AG09319 (cell line): ENCODE measurements around the gene PRAME.

Experiments used
- DNase-seq: peaks from one replicate; pipeline ENCODE4 v3.0.0-alpha.2; 2010; ENCODE audit warnings: low read depth; ENCODE audit errors: extremely low read depth
- TF ChIP-seq, protein P1 (sequence below): IDR thresholded peaks from 2 replicates; pipeline ENCODE4 v1.5.1; 2011; ENCODE audit warnings: low read depth, mild to moderate bottlenecking, inconsistent platforms, low read length, moderate library complexity

Gene PRAME

DNA sequence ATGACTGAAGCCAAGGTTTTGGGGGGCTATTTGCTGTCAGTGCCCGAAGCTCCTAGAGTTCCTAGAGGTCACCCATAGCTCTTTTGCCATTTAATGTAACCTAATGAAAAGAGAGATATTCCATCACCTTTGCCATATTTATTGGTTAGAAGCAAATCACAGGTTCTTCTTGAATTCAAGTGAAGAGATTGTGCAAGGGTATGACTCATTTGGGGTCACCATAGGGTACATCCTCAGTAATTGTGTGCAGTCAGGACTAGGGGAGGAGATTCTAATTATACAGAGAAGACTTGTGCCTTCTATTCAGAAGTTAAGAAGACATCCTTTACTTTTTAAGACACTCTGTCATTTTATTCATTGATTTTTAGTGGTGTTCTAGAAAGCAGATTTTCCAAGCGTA is 6.9 kb upstream of the PRAME start:
- no peak for DNase-seq
- TF ChIP-seq, protein P1, sequence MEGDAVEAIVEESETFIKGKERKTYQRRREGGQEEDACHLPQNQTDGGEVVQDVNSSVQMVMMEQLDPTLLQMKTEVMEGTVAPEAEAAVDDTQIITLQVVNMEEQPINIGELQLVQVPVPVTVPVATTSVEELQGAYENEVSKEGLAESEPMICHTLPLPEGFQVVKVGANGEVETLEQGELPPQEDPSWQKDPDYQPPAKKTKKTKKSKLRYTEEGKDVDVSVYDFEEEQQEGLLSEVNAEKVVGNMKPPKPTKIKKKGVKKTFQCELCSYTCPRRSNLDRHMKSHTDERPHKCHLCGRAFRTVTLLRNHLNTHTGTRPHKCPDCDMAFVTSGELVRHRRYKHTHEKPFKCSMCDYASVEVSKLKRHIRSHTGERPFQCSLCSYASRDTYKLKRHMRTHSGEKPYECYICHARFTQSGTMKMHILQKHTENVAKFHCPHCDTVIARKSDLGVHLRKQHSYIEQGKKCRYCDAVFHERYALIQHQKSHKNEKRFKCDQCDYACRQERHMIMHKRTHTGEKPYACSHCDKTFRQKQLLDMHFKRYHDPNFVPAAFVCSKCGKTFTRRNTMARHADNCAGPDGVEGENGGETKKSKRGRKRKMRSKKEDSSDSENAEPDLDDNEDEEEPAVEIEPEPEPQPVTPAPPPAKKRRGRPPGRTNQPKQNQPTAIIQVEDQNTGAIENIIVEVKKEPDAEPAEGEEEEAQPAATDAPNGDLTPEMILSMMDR: no peak

DNA sequence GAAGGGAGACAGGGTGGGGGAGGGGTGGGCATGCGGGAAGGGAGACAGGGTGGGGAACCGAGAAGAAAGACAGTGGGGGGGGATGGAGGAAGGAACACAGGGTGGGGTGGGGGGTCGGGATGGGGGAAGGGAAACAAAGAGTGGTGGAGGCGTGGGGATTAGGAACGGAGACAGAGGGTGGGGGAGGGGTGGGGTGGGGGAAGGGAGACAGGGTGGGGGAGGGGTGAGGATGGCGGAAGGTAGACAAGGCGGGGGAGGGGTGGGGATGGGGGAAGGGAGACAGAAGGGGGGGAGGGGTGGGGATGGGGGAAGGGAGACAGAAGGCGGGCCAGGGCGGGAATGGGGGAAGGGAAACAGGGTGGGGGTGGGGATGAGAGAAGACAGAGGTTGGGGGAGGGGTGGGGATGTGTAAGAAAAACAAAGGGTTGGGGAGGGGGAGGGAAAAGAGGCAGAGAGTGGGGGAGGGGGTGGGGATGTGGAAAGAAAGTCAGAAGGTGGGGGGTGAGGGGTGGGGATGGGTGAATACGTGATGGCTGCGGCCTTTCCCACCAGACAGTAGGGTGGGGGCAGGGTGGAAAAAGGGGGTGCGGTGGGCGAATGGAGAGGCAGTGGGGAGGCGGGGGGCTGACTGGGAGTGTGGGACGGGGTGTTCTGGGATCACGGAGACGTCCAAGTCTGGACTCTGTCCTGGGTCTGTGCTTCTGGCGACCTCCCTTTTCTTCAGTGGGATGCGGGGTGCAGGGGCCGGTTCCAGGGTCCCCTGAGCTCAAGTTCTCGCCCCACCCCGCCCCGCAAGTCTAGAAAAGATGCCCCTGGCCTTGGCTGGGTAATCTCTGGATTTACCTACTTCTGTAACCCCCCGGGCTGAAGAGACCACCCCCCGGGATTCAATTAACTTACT is 744 bp downstream of the PRAME start:
- TF ChIP-seq, protein P1: no peak
- no peak for DNase-seq

DNA sequence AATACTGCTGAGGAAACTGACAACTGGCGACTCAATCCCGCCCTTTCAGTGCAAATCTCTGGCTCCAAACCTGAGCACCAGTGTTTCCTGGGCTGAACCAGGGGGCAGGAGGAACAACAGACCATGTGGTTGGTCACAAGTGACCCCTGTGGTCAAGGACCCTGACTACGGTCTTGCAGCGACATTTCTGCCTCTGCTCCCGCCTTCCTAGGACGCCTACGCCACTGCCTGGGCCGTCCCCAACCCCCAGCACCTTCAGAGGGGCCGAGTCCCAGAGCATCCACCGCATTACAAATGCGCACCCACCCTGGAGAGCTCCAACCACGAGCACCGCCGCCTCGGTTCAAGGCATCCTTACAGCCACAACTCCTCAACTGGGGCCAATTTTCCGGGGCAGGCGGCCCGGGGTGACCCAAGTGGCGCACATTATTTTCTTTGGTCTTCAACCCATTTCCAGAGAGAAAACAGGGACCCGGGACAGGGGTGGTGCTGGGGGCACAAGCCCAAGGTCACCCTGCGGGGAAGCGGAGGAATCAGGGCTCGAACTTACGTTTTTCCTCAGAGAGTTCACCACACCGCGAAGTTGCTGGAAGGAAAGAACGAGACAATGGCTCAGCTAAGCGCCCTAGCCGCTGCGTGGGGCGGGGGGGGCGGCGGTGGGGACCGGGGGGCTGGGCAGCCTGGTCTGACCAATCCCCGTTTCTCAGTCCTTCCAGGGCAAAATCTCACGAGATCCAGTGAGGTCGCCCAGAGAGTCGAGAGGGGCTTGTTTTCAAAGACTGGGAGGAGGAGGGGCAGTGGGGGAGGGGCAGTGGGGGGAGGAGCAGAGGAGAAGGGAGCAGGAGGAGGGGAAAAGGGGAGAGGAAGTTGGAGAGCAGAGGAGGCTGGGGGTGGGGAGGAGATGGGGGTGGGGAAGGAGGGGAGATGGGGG is 1.8 kb downstream of the PRAME start:
- TF ChIP-seq, protein P1: no peak
- DNase-seq: no peak

DNA sequence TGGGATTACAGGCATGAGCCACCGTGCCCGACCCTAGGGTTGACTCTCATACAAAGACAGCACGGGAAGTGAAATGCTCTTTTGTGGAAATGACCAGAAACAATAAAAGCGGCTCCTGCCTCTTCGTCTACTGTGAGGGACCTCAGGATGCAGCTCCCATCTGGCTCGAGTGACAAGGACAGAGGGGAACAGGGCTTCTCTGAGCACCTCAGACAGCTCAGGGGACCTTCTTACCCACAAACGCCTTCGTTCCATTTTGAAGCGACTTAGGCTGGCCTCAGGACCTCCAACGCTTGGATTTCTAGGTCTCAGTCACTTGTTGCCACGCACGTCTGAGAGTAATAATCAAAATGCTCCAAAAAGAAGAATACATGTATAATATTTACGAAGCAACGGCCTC is 2.5 kb downstream of the PRAME start:
- no peak for DNase-seq
- TF ChIP-seq, protein P1: no peak

DNA sequence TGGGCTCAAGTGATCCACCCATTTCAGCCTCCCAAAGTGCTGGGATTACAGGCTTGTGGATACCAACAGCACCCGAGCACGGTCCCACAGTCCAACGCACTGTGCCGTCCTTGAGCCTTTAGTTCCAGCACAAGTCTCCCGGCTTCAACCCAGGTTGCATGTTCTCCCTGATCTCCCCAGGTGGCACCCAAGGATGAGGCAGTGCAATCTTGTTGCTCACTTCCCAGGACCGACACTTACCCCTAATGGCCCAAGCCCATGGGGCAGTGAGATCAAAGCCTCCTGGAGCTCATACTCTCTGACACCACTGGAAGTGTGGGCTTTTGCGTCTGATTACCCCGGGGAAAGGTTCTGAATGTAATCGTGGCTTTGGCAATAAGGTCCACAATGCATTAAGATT is 3.5 kb downstream of the PRAME start:
- DNase-seq: no peak
- TF ChIP-seq, protein P1: no peak

DNA sequence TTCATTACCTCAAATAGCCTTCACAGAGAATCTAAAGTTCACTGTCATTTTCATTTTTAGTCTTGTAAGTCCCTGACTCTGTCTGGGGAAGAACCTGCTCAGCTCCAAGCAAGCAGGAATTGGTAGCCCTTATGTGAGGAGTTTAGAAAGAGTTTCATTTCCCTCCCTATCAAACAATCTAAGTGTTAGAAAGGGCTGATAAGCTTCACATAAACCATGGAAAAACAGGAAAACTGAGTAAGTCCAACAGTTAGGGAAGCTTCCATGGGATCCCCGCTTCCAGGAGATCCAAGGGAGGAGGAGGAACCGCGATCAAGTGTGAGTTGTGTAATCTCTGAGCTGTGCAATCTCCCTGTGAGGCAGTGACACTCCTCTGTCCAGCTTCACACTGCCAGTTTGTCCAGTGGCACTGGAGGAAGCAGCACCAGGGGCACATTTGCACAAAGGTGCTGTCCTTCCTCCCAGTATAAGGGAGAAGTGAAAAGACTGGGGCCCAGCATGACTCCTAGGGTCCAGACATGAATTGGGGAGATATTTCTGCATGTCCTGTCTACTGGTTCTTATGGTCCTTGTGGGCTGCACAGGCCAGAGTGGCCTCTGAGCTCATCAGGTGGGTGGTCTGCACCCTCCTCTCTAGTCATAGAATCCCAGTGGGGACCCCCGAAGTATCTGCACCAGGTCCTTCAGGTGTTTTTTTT is 4.3 kb downstream of the PRAME start:
- DNase-seq: no peak
- TF ChIP-seq, protein P1: no peak
